ENCODE data around the gene RFFL.
"Not testable (repeated sequence)": the region's sequence is repeated elsewhere in the genome, so short reads cannot be mapped to it uniquely, and the experiment has no call there.

The RFFL gene

DNA sequence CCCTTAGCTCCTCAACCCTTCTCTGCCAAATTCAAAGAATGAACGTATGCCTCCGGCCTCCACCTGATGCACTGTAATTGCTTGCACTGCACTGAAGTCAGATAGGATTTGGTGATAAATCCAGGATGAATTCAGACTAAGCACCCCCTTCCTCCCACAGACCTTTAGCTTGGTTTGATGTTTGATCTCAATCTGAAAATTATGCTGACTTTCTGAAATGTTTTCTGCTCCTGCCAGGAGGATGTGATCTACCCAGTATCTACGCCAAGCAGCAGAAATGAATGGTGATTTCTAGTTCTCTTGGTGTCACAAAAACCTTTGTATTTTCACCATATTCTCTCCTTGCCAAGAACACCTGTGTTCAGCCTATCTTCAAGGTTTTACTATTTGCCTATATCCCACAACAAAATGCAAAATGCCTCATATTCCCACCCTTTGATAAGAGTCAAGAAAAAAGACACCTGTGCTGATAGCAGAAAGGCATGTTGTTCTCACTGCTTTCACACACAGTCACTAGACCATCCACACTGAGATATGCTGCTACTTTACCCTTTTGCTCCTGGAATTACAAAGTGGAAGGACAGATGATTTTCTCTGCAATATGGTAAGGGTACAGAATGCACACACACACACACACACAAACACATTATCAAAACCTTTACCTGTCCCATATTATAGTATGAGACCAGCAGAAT lies 14.7 kb downstream of the RFFL start:
- no peak for DNase-seq (ENCODE audit: low read depth)

DNA sequence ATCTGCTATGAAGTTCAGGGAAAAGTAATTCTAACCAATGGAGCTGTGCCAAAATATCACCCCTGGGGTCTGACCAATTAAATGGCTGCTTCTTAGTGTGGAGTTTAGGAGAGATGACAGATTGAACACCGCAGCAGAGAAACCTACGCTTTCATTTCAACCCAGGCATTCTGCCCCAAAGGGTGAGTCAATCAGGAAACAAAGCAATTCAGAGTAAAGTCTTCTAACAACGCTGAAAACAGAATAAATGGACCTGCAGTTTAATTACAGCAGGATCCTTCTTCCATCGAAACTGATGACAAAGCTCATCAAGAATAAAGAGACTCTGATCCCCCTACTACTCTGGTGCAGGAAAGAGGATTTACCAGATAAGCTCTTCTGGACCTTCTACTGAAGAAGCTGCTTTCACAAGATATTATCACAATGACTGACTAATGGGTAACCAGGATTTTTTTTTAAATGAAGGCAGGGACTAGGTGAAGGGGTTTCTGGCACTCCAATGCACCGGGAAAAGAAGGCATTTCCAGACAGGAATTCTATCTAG lies 16.7 kb downstream of the RFFL start:
- peak; percentile 47 for DNase-seq (ENCODE audit: low read depth)

DNA sequence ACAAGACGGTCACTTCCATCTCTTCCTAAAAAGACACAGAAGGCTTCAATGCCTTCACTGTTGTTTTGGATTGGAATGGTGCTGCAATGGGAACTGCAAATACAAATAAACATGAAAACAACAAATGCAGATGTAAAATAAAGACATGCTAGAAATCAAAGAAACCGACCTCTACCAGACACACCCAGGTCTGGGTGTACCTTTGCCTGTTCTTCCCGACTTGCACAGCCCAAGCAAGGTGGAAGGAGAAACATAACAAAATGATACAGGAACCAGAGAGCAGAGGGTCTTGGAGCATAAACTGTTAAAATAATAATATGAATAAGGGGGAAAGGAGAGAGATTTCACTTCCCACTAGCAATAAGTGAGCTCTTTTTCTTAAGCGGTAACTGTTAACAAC lies 17.3 kb downstream of the RFFL start:
- no peak for DNase-seq (ENCODE audit: low read depth)

DNA sequence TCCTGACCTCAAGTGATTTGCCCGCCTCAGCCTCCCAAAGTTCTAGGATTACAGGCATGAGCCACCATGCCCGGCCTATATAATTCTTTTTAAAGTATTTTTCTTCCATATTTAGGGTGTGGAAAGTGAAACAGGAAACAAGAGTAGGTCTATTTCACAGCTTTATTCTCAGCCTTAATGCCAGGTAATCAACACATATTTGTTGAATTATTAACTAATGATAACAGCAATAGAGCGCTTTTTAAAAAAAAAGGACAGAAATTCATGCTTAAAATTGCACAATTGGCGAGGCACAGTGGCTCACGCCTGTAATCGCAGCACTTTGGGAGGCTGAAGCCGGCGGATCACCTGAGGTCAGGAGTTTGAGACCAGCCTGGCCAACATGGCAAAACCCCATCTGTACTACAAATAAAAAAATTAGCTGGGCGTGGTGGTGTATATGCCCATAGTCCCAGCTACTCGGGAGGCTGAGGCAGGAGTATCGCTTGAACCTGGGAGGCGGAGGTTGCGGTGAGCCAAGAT lies 18.0 kb downstream of the RFFL start:
- not testable (repeated sequence) for DNase-seq (ENCODE audit: low read depth)

DNA sequence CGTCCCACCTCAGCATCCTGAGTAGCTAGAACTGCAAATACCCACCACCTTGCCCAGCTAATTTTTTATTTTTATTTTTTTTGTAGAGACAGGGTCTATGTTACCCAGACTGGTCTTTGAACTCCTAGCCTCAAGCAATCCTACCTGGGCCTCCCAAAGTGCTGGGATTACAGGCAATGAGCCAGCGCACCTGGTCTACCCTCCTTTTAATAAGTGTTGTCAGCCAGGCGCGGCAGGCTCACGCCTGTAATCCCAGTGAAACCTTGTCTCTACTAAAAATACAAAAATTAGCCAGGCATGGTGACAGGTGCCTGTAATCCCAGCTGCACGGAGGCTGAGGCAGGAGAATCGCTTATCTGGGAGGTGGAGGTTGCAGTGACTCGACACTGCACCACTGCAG lies 19.3 kb downstream of the RFFL start:
- no peak for DNase-seq (ENCODE audit: low read depth)

DNA sequence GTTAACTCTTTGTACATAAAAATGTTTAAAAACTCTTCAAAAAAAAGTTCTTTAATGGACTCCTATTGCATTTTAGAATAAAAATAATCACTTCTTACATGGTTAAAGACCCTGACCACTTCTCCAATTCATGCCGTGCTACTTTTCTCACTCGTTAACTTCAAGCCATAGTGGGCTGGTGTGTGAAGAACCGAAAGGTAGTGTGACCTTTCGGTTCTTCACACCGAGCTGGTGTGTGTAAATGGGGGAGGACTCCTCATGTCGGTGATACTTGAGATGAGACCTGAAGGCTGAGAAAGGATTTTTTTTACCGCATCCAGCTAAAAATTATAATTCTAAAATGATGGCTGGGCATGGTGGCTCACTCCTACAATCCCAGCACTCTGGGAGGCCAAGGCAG lies 22.1 kb downstream of the RFFL start:
- DNase-seq (ENCODE audit: low read depth) = no peak

DNA sequence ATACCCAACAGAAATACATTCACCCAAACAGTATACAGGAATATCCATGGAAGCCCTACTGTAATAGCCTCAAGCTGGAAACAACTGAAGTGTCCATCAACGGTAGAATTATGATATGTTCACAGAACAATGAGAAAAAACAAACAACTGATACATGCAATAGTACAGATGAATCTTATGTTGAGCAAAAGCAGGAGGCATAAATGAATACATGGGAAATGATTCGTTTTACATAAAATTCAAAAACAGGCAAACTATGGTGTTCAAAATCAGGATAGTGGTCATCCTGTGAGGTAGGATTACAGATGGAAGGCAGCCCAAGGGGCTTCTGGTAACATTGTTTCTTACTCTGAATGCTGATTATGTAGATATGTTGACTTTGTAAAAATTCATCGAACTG lies 25.1 kb downstream of the RFFL start:
- DNase-seq (ENCODE audit: low read depth) = no peak

DNA sequence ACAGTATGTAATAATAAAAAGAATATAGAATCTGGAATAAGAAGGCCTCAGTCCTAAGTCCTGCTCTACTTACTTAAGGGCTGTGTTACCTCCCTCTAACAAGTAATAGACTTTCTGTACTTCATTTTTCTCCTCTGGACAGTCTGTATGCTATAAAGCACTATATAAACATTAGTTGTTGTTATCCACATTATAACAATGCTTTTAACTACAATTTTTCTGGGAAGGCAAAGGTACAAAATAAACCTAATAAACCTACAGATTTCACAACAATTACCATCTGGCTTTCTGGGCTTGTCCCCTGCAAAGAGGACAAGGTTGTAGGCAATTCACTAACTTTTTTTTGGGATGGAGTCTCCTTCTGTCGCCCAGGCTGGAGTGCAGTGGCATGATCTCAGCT lies 32.7 kb downstream of the RFFL start:
- DNase-seq (ENCODE audit: low read depth) = no peak

DNA sequence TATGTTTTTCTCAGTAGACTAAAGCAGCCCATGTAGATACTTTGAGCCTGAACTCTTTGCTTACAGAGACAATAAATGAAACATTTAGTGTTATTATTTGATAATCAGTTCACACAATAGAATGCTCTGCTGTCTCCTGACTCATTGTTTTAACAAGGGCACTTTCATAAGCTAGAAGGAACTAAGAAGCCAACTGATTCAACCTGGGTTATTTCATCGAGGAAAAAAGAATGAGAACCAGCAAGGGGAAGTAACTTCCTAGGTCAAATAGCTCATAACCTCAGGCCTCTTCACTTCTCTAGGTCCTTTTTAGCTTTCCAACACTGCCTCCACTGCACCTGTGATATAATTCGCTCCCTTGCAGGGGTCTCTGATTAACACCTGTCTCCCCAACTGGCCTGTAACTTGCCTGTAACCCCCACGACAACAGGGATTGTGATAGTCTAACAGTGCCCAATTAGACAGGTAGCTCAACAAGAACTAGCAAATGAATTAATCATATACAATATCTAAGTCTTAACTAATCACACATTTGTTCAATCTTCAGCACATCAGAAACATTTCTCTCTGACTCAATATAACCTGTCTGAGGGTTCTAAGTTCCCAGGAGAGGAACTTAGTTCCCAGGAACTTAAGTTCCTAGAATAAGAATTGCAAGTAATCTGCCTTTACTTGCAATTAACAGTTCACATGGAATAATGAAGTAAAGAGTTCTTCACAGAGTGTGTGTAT lies 34.8 kb downstream of the RFFL start:
- DNase-seq (ENCODE audit: low read depth) = no peak

DNA sequence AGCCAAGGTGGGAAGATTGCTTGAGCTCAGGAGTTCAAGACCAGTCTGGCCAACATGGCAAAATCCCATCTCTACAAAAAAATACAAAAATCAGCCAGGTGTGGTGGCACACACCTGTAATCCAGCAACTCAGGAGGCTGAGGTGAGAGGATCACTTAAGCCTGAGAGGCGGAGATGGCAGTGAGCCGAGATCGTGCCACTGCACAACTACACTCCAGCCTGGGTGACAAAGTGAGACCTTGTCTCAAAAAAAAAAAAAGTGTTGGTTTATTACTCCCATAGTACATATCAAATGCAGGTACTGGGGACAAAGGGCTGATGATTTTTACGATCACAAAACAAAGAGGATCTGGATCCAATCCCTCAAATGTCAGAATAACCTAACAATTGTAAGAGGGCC lies 35.4 kb downstream of the RFFL start:
- DNase-seq (ENCODE audit: low read depth) = not testable (repeated sequence)

DNA sequence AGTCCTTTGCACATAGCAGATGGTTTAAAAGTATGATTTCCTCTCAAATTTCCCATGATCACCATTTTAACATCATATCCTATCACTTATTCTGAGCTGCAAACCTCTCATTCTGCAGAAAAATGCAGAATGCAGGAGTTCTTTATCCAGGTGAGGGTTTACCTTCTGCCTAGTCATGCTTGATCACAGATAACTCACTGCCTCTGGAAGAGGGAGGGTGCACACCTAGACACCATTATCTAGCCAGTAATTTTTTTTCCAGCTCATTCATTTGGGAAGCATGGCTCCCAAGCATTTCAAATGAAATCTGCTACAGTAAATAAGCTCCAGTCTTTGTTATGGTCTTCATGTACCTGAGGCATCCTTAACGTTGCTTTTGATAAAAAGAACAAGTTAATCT lies 38.0 kb downstream of the RFFL start:
- DNase-seq (ENCODE audit: low read depth) = no peak

DNA sequence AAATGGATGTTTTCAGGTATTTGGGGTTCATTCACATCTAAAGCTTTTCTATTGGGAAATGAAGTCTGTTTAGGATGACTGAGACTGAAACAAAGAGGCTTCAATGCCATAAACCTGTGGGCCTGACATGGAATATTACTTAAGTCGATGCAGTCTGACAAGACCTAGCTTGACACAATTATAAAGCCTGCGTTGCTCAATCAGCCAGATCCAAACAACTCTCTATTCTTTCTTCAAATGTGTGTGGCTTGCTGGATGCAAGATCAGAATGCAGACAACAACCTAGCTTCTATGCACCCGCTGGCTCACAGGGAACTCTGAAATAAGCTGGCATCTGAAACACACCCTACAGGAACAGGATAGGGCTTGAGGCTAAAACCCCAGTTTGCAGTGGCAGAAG lies 40.0 kb downstream of the RFFL start:
- no peak for DNase-seq (ENCODE audit: low read depth)

DNA sequence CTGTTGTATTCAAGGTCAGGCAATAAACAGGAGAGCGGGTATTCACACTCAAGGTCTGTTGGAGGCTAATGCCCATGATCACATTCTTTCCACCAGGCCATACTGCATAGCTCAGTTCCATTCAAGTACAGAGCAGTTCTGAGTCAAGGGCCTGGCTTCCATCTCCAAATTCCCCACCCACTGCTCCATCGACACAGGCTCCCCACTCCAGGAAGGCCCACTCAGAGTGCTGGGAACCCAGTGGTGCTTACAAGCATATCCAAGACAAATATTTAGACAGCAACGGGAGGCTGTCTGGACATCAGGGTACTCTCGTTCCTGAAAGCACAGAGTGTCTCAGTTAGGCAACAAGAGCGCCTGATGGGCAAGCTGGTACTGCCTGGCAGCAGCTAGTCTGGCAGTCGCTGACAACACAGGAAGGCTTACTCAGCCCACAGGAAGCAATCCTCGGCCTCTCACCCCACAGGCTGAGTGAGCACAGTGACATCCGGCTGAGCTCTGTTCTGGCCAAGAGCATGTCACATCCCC lies 40.9 kb downstream of the RFFL start:
- peak; percentile 58 for DNase-seq (ENCODE audit: low read depth)

DNA sequence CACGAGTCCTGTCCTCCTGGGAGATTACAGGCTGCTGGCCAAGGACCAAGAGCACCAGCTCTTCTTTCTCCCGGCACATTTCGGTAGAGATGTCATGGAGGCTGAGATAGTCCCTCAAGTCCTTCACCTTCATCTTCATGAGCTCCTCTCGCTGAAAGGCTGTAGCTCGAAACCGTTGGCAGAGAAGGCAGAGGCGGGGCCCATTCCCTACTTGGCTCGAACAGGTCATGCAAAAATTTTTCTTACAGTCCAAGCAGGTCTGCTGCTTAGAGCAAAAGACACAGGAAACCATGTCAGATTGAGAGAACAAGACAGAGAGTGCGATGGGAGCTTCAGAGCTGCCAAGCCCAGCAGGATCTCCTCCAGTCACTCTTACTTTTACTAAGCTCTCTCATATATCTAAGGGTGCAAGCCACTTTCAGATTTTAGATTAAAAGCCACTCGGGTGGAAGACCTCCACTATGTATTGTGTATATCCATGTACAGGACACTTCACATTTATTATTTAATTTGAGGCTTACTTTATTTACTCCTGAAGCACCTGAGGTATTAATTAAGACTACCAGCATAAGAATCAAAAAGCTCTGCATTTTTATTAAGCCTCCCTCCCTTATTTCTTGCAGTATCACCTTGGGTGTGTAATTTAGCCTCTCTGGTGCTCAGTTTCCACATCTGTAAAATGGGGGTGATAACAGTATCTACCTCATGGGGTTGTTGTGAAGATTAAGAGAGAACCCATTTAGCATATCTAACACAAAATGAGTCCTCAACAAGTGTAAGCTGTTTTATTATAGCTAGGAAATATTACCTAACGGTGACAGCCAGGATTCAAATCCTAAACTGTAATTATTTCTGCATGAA lies 41.8 kb downstream of the RFFL start:
- no peak for DNase-seq (ENCODE audit: low read depth)

DNA sequence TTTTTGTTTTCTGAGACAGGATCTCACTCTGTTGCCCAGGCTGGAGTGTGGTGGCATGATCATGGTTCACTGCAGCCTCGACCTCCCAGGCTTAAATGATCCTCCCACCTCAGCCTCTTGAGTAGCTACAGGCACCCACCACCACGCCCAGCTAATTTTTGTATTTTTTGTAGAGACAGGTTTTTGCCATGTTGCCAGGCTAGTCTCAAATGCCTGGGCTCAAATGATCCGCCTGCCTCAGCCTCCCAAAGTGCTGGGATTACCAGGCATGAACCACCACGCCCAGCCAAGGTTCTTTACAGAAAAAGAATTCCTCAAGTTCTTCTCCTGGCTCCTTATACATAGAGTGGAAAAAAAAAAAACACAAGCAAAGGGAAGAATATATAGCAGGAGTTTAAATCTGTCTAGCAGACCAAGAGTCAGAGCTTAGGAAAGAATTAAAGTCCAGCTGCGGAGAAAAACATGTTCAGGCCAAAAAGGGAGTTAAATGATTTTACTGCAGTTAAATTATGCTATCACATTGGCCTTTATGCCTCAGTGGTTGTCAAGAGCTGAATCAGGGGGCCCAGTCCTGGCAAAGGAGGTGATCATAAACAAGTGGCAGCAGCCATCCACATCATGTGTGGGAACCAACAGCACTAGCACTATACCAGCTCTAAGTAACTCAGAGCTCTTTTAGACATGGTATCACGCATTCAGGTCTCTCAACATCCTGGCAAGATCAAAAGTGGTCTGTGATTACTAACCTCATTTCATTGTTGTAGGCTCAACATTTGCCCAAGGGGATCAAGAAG lies 43.9 kb downstream of the RFFL start:
- DNase-seq (ENCODE audit: low read depth) = no peak

DNA sequence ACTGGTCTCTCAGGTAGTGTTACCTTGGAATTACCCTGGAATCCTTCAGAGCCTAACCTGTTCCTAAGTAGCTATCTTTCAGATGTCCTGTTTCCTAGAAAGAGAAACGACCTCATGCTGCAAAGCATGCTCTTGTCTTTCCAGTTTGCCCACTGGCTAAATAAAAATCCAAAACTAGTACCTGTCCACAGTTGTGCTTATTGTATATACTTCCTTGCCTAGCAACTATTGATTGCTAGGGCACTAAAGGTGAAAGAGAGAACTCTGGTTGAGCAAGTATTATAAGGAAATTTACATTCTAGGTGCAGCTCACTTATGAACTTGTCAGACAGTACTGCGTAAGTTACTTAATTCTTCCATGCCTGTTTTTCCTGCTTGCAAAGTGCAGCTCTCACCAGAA lies 44.7 kb downstream of the RFFL start:
- no peak for DNase-seq (ENCODE audit: low read depth)

DNA sequence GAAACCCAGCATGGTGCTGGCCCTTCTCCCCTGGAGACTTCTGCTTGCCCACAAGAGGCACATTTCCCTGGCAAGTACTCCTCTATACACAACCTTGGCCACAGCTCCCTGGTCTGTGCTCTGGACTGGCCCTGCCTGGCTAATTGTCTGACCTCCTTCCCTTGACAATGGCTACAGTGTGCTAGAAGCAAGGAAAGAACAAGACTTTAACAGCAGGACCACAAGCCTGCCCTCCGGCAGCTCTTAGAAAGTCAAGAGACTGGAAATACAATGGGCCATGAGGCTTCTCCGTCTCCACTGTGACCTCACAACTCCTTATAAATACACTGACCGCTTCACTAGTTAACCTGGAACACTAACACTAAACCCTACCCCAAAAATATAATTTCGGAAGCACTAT lies 46.5 kb downstream of the RFFL start:
- no peak for DNase-seq (ENCODE audit: low read depth)

DNA sequence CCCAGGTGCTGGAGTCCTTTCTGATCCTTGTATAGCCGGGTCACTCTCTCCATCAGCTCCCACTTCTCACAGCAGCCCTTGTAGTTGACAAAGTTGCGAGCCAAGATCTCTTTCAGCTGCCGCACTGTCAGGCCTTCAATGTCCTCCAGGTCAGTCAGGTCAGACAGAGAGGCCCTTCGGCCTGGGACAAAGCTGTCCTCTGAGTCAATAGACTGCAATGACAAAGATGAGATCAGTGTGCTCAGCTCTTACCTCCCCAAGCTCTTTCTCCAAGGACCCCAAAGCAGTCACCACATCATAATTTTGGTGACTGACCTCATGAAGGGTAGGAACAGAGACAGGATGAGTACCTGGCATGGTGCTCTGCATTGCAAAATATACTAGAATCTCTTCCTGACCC lies 47.1 kb downstream of the RFFL start:
- no peak for DNase-seq (ENCODE audit: low read depth)

DNA sequence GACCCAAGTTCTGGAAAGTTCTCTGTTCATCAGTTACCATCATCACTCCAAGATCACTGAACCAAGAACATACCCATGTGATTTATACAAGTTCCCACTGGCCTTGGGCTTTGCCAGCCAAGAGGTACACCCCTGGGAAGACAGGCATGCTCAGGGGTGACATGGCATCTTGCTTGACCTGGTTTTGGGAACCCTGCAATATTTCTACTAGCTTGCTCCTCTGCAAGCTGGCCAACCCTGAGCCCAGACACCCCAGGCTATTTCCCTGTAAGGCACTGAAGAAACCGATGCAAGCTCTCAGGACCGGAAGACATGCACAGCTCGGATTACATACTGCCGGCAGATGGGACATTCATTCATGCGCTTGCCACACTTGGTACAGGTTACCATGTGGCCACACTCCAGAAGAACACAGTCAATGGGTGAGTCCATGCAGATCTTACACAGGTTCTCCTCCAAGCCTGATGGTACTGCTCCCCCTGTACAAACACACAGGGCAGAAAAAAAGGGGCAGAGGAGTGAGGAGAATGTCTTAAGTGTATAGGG lies 51.8 kb downstream of the RFFL start:
- DNase-seq (ENCODE audit: low read depth) = no peak

DNA sequence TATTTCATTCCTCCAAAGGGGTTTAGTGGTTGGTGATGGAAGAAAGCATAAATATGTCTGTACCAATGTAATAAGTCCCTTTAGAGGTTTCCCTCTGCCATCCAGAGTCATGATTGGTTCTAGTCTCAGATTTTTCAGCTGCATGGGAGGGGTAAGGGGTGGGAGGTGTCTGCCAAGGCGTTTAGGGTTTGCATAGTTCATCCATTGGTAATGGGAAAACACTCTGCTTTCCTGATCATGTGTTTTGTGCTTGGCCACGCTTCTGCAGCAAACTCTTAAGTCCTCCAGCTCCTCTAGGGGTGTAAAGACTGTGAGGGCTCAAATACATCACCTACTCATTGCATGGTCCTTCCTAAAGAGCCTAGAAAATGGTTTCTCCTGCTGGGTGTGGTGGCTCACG lies 53.4 kb downstream of the RFFL start:
- no peak for DNase-seq (ENCODE audit: low read depth)

DNA sequence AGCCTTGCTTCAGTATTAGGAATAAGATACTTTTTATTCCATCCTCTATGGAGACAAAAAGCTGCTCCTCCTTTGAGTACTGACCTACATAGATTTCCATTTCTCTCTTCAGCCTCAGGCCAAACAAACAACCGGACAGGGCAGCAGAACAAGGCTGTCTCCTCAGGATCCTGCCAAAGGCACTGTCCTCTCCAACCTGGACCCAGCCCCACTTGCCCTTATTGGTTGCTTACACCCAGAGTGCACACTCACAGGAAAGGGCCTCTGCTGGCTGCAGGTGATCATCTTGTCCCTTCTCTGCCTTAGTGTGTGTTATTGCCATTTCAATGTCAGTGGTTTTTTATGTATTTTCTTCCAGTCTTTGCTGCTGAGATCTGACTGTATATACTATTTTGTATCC lies 56.5 kb downstream of the RFFL start:
- DNase-seq (ENCODE audit: low read depth) = no peak

All from T-helper 22 cell (primary cell).